Fibroblast of skin of scalp (primary cell): ENCODE results near the gene POU5F1.
A peak's percentile ranks its signal among the peaks of the same experiment; 100 is the strongest.

Experiments used
- DNase-seq: peaks from one replicate; pipeline ENCODE4 v3.0.0-alpha.2; 2013

POU5F1 gene

DNA sequence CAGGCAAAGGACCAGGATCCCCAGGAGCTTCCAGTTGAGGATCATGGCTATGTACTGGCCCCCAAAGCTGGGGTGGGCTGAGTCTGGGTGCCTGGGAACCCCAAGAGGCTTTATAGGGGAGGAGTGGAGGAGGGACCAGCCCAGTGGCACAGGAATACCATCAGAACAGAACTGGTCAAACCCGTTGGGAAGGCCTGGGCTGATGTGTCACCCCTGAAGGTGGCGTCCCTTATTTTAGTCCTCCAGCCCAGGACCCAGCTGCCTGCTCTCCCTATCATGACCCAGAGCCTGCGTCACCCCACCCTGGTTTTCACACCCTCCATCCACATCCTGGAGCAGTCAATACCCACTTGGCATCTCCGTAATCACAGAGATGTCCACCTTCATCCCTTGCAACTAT is 31.5 kb downstream of the POU5F1 start, which contains the start of gene PSORS1C2:
TSS of gene PSORS1C2 (minus strand) at position 85 of the 400 bp plus-strand sequence. CDS start at position 45, 40 bp downstream.
- no peak for DNase-seq

DNA sequence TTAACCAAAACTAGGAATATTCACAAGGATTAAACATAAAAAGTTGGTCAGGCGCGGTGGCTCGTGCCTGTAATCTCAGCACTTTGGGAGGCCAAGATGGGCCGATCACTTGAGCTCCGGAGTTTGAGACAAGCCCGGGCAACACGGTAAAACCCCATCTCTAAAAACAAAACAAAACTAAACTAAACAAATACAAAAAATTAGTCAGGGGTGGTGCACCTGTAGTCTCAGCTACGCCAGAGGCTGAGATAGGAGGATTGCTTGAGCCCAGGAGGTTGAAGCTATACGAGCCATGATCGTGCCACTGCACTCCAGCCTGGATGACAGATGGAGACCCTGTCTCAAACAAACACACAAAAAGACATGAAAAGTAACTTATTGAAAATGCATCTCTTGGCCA is 34.8 kb downstream of the POU5F1 start:
- no peak for DNase-seq

DNA sequence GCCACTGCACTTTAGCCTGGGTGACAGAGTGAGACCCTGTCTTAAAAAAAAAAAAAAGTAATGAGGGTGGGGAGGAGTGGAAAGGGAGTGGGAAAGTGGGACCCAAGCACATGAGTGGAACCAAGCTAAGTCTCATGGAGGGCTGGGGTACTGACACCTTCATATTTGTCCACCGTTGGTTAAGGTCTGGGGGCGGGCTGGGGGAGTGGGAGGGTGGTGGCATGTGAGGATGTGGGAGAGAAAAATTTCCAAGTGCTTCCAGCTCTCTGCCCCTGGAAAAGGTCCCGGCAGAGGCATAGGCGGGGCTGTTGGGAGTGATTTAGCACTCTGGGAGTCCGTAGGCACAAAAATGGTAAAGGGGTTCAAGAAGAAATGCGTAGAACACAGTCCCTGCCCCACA is 37.7 kb downstream of the POU5F1 start:
- DNase-seq = no peak

DNA sequence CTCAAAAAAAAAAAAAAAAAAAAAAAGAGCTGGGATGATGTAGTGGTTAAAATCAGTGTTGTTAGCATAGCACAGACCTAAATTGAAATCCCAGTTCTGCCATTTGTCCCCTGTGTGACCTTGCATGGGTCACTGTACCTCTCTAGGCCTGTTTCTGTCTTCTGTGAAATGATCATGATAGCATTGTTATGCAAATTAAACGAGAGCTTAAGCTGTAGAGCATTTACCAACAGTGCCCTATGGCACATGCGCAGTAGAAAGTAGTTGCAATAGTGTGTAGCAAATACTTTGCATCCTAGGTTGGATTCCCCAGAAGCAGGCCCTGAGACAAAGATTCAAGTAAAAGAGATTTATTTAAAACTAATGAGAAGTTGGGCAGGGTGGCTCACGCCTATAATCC is 38.9 kb downstream of the POU5F1 start:
- DNase-seq = no peak

DNA sequence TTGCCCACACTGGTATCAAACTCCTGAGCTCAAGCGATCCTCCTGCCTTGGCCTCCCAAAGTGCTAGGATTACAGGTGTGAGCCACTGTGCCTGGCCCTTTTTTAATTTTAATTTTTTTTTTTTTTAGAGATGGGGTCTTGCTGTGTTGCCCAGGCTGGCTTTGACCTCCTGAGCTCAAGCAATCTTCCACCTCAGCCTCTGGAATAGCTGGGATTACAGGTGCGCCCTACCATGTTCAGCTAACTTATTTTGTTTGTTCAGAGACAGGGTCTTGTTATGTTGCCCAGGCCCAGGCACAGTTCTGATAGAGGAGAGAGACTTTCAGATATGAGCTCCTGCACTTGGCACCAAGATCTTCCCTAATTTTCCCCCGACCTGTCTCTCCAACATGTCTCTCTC is 39.7 kb downstream of the POU5F1 start:
- DNase-seq = no peak

DNA sequence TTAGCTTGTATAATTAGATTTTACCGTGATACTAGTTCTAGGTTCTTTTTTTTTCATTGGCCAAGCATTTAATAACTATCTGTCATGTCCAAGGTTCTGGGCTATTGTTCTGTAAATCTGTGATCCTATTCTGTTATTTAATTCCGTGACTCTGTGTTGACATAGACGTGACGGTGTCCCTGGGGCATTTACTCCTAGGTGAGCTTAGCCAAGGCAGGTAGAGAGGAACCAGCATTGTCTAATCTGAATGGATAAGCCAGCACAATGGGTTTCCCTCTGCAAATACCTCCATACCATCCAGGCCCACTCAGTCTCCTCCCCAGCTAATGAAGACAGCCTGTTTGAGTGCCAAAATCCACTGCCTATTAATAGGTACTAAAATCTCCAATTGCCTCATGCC is 41.4 kb downstream of the POU5F1 start:
- DNase-seq = no peak

DNA sequence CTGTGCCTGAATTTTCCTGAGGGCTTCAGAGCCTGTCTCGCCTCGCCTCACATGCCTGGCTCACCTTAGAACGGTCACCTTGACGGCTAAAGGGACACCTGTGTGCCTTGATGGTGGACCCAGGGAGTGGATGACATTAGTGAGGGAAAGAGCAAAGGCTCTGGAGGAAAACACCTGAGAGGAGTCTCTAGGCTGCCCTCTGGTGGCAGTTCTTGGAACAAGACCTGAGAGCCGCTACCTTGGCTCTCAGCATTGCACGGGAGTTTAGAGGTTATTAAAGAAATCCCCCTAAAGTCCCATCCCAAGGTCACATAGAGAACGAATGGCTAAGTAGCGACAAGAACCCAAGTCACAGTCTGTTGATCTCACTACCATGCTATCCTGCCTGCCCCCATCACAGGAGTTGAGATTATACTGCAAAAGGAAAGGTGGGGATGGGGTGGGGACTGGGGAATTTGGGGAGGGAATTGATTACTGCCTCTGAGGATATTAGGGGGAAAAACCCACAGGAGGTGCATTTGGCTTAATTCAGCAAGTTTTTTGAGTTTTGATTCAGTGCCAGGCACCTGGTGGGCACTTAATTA is 42.3 kb downstream of the POU5F1 start:
- peak; percentile 34 for DNase-seq

DNA sequence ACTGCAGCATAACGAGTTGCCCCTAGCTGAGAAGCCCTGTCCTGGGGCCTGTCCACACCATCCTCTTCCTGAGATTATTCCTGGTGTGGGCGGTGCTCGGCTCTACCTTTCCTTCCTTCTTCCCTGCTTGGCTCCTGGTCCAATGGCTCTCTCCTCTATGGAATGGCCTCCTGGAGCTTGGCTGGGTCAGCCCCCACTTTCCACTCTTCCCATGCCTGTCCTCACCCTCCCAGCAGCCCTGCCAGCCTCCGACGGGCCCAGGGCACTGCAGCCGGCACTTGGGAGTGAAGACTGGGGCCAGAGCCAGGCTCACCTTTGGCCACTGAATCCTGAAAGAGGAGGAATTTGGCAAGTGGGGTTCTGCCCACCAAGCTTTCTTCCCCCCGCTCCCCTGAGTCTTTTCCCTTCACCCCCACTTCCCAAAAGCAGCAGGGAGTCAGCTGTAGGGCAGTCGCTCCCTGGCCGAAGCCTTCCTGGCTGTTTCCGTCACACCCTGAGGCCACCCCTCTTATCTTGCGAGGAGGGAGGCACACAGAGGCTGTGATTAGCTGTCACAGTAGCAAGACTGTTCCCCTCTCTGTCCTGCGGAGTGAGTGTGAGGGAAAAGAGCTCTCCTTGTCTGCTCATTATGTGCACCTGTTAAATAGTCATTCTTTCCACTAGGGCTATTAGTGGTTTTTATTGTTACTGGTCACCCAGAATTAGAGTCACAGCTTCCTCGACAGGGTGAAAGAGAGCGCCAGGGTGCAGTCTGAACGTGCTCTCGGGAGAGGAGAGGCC is 43.9 kb downstream of the POU5F1 start:
- DNase-seq = no peak

DNA sequence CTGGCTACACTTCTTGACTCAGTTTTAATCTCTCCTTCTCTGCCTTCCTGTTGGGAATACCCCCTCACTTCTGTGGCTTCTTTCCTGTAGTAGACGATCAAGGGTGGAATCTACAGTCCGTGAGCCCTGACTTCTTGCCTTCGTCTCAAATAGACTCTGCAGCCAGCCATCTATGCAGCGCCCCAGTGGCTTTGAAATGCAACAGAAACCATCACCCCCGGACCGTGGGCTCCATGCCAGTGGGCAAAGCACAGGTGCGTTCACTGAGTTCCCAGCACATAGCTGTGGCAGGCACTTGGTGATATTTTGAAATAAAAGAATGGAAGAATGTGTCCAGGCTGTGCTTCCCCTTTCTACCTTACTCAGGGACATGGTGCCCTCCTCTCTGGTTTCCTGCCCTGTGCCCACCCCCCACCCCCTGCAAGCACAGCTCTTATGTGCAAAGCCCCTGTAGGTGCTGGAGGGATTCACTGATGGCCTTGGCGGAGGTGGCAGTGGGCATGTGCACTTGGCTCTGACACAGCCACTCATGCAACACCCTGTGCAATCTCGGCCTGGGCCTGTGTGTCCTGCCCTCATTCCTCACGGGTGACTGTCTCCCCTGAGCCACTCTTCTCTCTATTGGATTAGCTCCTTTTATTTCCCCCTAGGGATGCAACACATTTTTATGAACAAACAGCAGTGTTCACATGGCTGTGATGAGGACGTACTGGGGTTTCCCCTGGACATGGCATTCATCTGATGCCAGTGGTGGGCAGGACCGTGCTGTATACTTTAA is 44.7 kb downstream of the POU5F1 start:
- DNase-seq = peak; percentile 84

DNA sequence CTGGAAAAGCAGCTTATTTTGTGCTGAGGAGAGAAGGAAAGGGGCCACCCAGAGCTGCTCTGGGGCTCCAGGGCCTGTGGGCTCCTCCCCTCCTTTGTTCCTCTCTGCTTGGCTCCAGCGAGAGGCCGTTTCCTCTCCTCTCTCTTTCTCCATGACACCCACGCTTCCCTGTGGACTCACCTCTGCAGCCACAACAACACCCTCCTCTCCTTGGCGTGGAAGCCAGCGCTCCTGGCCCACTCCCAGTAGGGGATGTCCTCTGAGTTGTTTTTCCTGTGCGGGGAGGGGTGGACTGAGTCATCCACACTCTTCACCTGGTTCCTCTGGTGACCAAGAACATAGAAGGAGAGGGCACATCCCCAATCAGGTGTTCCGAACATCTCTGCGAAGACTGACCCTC is 45.3 kb downstream of the POU5F1 start:
- no peak for DNase-seq

DNA sequence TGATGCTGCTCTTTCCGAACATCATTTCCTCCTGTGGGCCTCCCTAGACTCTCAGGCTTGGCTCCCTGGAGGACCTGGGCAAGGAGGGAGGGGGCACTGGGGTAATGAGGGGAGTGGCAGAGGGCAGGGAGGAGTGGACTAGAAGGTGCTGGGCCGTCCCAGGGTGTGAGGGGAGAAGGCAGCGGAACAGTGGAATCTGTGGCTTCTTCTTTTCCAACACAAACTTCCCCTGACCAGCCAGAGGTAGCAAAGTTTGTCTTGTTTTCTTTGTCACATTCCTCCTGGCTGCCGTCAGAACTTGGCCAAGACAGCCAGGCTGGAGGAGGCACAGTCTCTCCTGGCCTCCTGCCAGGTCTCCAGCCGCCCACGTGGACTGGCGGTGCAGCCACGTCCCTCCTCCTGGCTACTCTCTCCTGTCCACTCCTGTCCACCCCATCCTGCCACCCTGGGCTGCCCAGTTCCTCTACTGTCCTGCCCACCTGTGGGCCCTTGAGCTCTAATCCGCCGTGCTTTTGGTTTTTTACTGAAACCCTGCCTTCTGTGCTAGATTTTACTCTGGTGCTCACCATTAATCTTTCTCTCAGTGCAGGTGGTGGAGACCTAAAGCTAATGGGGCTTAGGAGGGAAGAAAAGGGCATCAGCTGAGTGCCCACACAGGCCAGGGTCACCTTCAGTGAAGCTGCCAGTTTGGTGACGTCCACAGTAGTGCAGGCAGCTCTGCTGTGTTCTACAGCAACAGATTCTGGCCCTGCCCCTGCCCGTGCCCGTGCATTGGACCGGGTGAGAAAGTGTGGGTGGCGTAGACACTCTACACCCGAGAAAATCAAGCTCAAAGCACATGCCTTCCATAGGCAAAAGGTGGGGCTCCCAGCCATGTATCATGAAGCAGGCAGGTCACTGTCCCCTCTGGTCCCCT is 47.4 kb downstream of the POU5F1 start:
- DNase-seq = peak; percentile 70

DNA sequence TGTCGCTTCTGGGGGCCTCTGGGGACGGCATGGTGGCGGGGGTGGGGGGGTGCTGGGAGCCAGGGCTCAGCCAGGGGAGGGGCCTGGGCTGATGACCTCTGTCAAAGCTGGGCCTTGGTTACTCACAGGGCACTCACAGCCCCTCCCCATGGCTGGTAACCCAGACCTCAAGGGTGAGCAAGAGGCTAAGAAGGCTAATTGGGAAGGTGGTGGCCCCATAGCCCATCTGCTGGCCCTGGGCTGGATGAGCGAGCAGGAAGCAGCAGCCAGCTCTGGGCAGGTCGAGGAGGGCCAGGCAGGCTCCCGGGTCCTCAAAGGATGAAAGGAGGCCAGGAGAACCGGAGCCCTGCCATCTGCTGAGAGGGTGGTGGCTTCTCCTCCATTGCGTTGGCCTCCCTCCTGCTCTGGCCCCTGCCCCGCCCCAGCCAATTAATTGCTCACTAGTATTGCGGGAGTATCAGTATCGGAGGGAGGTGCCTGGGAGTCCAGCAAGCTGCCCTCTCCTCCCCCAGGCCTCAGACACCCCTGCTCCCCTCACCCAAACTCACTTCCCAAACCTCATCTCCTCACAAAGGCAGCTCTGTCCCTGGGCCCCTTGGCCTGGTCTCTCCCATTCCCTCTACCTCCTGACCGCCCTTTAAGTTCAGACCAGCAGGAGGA is 49.2 kb downstream of the POU5F1 start:
- no peak for DNase-seq

DNA sequence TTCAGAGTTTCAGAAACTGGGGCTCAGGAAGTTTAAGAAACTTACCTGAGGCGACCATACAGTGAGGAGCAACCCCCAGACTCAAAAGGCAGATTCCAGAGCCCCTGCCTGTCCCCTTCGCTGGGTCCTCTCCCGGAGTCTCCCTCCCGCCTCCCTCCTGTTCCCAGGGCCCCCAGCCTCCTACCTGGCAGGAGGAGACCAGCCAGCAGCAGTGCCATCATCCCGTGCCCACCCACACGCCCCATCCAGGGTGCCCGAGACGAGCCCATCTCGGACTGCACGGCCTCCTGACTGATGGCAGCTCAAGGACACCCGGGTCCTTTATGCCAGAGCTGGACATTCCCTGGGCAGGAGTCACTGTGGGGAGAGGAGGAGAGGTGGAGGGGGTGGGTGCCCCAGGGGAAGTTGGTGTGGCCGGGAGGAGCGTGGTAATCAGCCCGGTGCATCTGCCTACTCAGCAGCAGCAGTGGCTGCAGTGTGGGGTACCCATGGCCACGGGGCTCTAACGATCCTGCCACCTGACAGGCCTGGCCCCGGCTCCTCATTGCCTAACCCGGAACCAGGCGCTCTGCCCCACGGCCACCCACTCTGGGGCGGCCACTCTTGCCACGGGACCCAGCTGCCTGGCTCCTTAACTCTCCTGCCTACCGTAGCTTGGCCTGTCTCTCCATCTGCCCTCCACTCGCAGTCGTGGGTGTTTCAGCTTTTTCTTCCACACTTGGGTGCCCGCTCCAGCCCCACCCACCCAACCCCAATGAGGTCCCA is 50.1 kb downstream of the POU5F1 start, which contains the start of gene CDSN:
TSS of gene CDSN (minus strand) at position 296 of the 765 bp plus-strand sequence. CDS start at position 269, 27 bp downstream.
- DNase-seq = no peak

DNA sequence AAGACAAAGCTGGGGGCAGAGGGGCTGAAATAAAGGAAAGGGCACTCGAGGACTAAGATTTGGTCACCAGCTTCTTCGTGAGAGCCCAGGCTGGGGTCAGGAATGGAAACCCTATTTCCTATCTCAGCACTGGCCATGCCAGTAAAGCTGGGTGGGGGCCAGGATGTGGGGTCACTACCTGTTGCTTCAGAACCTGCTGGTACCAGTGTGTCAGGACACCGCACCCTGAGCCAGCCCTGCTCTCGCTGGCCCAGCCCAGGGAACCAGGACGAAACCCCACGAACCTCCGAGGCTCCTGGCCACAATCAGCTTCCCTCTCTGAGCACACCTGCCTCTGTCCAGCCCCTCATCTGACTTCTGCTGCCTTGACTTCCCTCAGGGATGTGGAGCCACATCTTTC is 52.3 kb downstream of the POU5F1 start:
- DNase-seq = no peak

DNA sequence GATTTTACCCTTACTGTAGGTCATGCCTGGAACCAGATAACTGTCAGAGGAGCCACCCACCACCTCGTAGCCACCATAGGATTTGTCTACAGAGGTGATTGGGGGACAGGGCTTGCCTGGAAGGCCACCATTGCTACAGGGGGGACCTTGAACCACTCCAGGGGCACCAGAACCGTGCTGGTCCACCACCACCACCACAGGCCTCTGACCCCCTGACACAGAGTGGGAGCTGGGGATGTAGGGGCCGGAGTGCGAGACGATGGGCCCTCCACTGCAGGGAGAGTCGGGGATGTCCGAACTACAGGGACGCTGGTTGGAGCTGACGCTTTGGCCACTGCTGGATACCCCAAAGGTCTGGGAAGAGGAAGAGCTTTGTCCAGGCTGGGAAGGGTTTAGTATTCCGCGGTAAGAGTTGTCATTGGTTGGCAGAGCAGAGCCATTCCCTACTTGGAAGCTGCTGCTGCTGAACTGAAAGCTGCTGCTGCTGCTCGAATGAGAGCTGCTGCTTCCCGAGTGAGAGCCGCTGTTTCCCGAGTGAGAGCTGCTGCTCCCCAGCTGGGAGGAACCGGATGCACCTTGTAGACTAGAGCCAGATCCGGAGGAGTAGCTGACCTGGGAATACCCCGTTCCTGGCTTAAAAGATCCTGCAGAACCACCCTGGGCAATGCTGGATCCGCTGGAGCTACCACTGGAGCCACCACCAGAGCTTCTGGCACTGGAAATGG is 53.7 kb downstream of the POU5F1 start:
- DNase-seq = peak; percentile 19

DNA sequence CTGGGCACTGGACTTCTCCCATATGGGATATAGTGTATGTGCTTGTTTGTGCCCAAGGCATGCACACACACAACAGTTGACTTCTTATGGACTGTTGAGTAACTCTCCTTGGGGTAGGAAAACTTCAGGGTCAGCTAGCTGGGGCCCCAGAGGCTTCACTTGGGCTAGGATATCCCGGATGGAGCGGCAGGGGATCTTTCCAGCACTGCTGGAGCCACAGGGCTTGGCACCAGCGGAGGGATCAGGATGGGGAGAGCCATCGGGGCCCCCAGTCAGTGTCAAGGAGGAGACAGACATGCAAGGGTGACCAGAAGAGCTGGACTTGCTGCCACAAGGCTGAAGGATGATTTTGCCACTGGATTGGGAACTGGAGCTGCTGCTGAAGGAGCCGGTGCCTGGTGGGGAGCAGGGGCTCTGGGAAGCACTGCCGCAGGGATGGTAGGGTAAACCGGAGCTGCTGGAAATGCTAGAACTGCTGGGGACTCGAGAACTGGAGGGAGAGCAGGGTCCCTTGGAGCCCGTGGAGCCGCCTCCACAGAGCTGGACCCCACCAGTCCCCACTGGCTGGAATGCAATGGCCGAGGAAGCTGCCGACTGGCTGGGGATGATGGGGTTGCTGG is 54.4 kb downstream of the POU5F1 start:
- DNase-seq = no peak

DNA sequence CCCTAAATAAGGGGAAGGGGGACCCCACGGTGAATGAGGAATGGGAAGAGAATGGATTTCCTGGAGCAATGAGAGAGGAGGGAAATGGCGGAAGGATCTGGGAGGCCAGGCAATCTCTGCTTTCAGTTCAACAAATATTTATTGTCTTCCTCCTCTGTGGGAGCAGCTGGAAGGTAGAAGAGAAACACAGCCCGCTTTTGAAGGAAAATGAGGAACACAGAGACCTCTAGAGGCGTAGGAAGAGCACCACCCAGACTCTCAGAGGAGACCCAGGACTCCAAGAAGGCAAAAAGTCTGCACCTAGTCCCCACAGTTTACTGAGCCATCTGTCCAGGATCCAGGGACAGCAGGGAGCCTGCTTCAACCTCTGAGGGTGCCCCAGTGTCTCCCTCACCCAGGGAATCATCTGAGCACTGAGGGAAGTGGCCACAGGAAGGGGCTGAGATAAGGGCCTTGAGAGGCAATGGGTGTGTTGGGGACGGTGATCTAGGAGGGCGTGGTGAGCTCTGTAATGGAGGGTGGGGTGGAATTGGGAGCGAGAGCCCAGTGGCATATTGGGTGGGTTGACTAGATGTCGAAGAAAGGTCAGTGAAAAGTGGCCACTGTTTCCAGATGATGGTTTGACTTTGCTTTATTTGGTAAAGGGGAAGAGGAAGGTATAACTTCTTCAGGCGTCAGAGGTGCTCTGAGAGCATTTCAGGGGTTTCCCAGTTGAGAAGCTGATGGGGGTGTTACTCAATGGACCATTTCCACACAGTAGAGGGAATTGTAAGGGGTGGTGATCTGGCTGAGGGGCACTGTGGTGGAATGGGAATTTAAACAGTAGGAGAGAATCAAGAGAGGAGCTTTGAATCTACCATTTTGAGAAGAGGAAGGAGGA is 55.3 kb downstream of the POU5F1 start:
- DNase-seq = peak; percentile 74

DNA sequence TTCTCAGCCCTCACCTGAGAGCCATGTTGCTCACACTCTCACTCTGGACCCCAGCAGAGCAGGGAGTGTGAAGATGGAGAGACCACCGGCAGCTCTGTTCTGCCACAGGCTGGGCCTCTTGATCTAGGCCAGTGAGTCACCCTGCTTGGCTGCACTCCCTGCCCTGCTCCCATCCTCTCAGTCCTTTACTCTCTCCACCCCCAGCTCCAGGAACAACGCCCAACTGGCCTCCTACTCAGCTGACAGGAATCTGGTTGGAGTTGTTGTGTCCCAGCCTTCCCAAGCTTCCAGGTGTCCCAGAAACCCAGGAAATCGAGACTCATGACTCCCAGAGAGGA is 56.0 kb downstream of the POU5F1 start, which contains the start of gene PSORS1C1:
TSS of gene PSORS1C1 (plus strand) at position 260 of the 338 bp plus-strand sequence. CDS start 14,833 bp downstream, outside the sequence.
- peak; percentile 98 for DNase-seq
